Epidermal melanocyte (primary cell): Measurements from ENCODE around the gene MOSMO.

ENCODE experiments used
- DNase-seq: peaks from one replicate; pipeline ENCODE4 v3.0.0; 2011; ENCODE audit warnings: low spot score; ENCODE audit not compliant: insufficient read length

MOSMO gene

GRCh38 chr16:22132801-22133200 is 124.9 kb downstream of the MOSMO start:
- DNase-seq, result no peak
